WTC11 (cell line): ENCODE results near the gene HTRA1.

Experiments
- ATF6 ChIP-seq: sonication (generic); formaldehyde crosslinking; IDR thresholded peaks from 2 replicates; pipeline ENCODE4 v1.8.1; 2023; ENCODE audit warnings: mild to moderate bottlenecking, missing genetic modification reagents
- CTCF ChIP-seq: fragments of 200-600 bp; IDR thresholded peaks from 2 replicates; pipeline ENCODE4 v1.8.0; 2022; ENCODE audit warnings: antibody characterized with exemption
- EMX1 ChIP-seq: fragments of 250-450 bp; sonication (Bioruptor Pico); IDR thresholded peaks from 2 replicates; pipeline ENCODE4 v1.8.0; 2021; ENCODE audit warnings: mild to moderate bottlenecking
- HMGXB4 ChIP-seq: sonication (generic); formaldehyde crosslinking; IDR thresholded peaks from 2 replicates; pipeline ENCODE4 v1.8.1; 2023; ENCODE audit warnings: mild to moderate bottlenecking, moderate library complexity, missing genetic modification reagents
- MYBL2 ChIP-seq: sonication (generic); formaldehyde crosslinking; IDR thresholded peaks from 2 replicates; pipeline ENCODE4 v1.8.1; 2023; ENCODE audit warnings: mild to moderate bottlenecking, moderate library complexity, missing genetic modification reagents
- PREB ChIP-seq: sonication (generic); formaldehyde crosslinking; IDR thresholded peaks from 2 replicates; pipeline ENCODE4 v1.8.1; 2022; ENCODE audit warnings: mild to moderate bottlenecking, missing genetic modification reagents, moderate library complexity, borderline replicate concordance
- SP1 ChIP-seq: sonication (generic); formaldehyde crosslinking; conservative IDR thresholded peaks from 2 replicates; pipeline ENCODE4 v1.8.1; 2022; ENCODE audit warnings: missing genetic modification reagents
- STAT6 ChIP-seq: sonication (generic); formaldehyde crosslinking; conservative IDR thresholded peaks from 2 replicates; pipeline ENCODE4 v1.8.1; 2023; ENCODE audit warnings: mild to moderate bottlenecking, low read depth, missing genetic modification reagents, moderate library complexity

- TF ChIP-seq CTCF: no peak
- TF ChIP-seq SP1 (CRISPR knock-in tag): no peak
- no peak for TF ChIP-seq ATF6 (CRISPR knock-in tag)
- no peak for TF ChIP-seq EMX1
- no peak for TF ChIP-seq MYBL2 (CRISPR knock-in tag)
- TF ChIP-seq PREB: no peak
- no peak for TF ChIP-seq HMGXB4 (CRISPR knock-in tag)
- TF ChIP-seq STAT6 (CRISPR knock-in tag): no peak
Measured at GRCh38 chr10:122480146-122480833, 18.9 kb downstream of the HTRA1 start.
